Activated T-helper 17 cell treated with anti-CD3 and anti-CD28 coated beads, Interleukin-2, amount 50 U/mL, for 72 hours (primary cell): ENCODE measurements around the gene NOL7. TPM values are rescaled to one million over a fixed set of nuclear protein-coding genes. Genes with fewer than 3 reads are reported as not detected.

ENCODE experiments used
- ATAC-seq: fragments of 150-1000 bp; cut with Tn5 transposase; replicated peaks from 2 replicates; pipeline ENCODE4 v1.10.0; 2021; ENCODE audit warnings: mild to moderate bottlenecking, moderate library complexity
- H3K27ac Mint-ChIP-seq: one replicate; pipeline ENCODE4 v1.8.0; 2022; ENCODE audit warnings: mixed read lengths
- H3K27me3 Mint-ChIP-seq: one replicate; pipeline ENCODE4 v1.8.0; 2022; ENCODE audit warnings: mixed read lengths
- H3K36me3 Mint-ChIP-seq: one replicate; pipeline ENCODE4 v1.8.0; 2022; ENCODE audit warnings: low read depth, mild to moderate bottlenecking, mixed read lengths
- H3K4me1 Mint-ChIP-seq: one replicate; pipeline ENCODE4 v1.8.0; 2022; ENCODE audit warnings: mixed read lengths
- H3K4me3 Mint-ChIP-seq: one replicate; pipeline ENCODE4 v1.8.0; 2022; ENCODE audit warnings: mild to moderate bottlenecking, mixed read lengths
- H3K9me3 Mint-ChIP-seq: one replicate; pipeline ENCODE4 v1.8.0; 2022; ENCODE audit warnings: mixed read lengths
- total RNA-seq, 2 donors: library from RNA; stranded (reverse); gene quantifications; one replicate each; pipeline ENCODE4 v1.2.3, GENCODE V29; 2022

The NOL7 gene
- total RNA-seq, 2 donors from 2014 or later, result 50.4 to 92.5 TPM

- ATAC-seq, result no peak
- Mint-ChIP-seq H3K4me3 (no peak overlapping the region), H3K27ac (no peak overlapping the region), H3K4me1 (no peaks in the 10 kb centered on the region), H3K27me3 (no peaks in the 10 kb centered on the region), H3K9me3 (no peaks in the 10 kb centered on the region), H3K36me3 (peaks cover 24% of the 10 kb centered on the region)
These were observed 28.3 kb upstream of the NOL7 start for GRCh38 chr6:13586603-13587542.

- Mint-ChIP-seq H3K4me3 (no peak overlapping the region), H3K36me3 (peaks cover 11% of the 10 kb centered on the region), H3K27ac (no peak overlapping the region), H3K9me3 (no peaks in the 10 kb centered on the region), H3K4me1 (no peaks in the 10 kb centered on the region), H3K27me3 (no peaks in the 10 kb centered on the region)
- no peak for ATAC-seq
These were observed 25.3 kb upstream of the NOL7 start for GRCh38 chr6:13589801-13590200.

- H3K27me3 Mint-ChIP-seq, result no peaks in the 10 kb centered on the region
- H3K4me1 Mint-ChIP-seq, result no peaks in the 10 kb centered on the region
- no peaks in the 10 kb centered on the region for H3K9me3 Mint-ChIP-seq
- no peak overlapping the region for H3K27ac Mint-ChIP-seq
- ATAC-seq, result no peak
- H3K36me3 Mint-ChIP-seq, result peaks cover 13% of the 10 kb centered on the region
- H3K4me3 Mint-ChIP-seq, result no peak overlapping the region
These were observed 24.5 kb upstream of the NOL7 start for GRCh38 chr6:13590574-13591153.

GRCh38 chr6:13591205-13591921, 23.8 kb upstream of the NOL7 start:
- H3K27ac Mint-ChIP-seq, result no peak overlapping the region
- H3K4me1 Mint-ChIP-seq, result no peaks in the 10 kb centered on the region
- no peaks in the 10 kb centered on the region for H3K9me3 Mint-ChIP-seq
- H3K4me3 Mint-ChIP-seq, result no peak overlapping the region
- H3K36me3 Mint-ChIP-seq, result peaks cover 20% of the 10 kb centered on the region
- H3K27me3 Mint-ChIP-seq, result no peaks in the 10 kb centered on the region
- ATAC-seq, result no peak

GRCh38 chr6:13593103-13593502, 22.0 kb upstream of the NOL7 start:
- no peaks in the 10 kb centered on the region for H3K9me3 Mint-ChIP-seq
- H3K27ac Mint-ChIP-seq, result no peak overlapping the region
- no peaks in the 10 kb centered on the region for H3K27me3 Mint-ChIP-seq
- ATAC-seq, result no peak
- H3K4me1 Mint-ChIP-seq, result no peaks in the 10 kb centered on the region
- H3K4me3 Mint-ChIP-seq, result no peak overlapping the region
- peaks cover 31% of the 10 kb centered on the region for H3K36me3 Mint-ChIP-seq

GRCh38 chr6:13593720-13594119, 21.4 kb upstream of the NOL7 start:
- no peaks in the 10 kb centered on the region for H3K27me3 Mint-ChIP-seq
- no peak overlapping the region for H3K27ac Mint-ChIP-seq
- peaks cover 31% of the 10 kb centered on the region for H3K36me3 Mint-ChIP-seq
- no peak for ATAC-seq
- H3K4me1 Mint-ChIP-seq, result no peaks in the 10 kb centered on the region
- no peaks in the 10 kb centered on the region for H3K9me3 Mint-ChIP-seq
- no peak overlapping the region for H3K4me3 Mint-ChIP-seq

- Mint-ChIP-seq H3K36me3 (peaks cover 64% of the 10 kb centered on the region), H3K9me3 (no peaks in the 10 kb centered on the region), H3K4me3 (no peak overlapping the region), H3K27ac (no peak overlapping the region), H3K27me3 (no peaks in the 10 kb centered on the region), H3K4me1 (no peaks in the 10 kb centered on the region)
- no peak for ATAC-seq
These were observed 18.1 kb upstream of the NOL7 start for GRCh38 chr6:13597073-13597472.

- Mint-ChIP-seq H3K9me3 (no peaks in the 10 kb centered on the region), H3K27ac (no peak overlapping the region), H3K36me3 (peaks cover 78% of the 10 kb centered on the region), H3K4me1 (no peaks in the 10 kb centered on the region), H3K27me3 (no peaks in the 10 kb centered on the region), H3K4me3 (no peak overlapping the region)
- no peak for ATAC-seq
These were observed 15.1 kb upstream of the NOL7 start for GRCh38 chr6:13600036-13600435.

- no peak for ATAC-seq
- no peaks in the 10 kb centered on the region for H3K4me1 Mint-ChIP-seq
- H3K27ac Mint-ChIP-seq, result no peak overlapping the region
These were observed 11.0 kb upstream of the NOL7 start for GRCh38 chr6:13604135-13604534.

GRCh38 chr6:13604546-13605416, 10.4 kb upstream of the NOL7 start:
- H3K4me3 Mint-ChIP-seq, result no peak overlapping the region
- H3K4me1 Mint-ChIP-seq, result no peaks in the 10 kb centered on the region
- ATAC-seq, result no peak
- peaks cover 44% of the 10 kb centered on the region for H3K36me3 Mint-ChIP-seq
- no peak overlapping the region for H3K27ac Mint-ChIP-seq
- H3K27me3 Mint-ChIP-seq, result no peaks in the 10 kb centered on the region
- H3K9me3 Mint-ChIP-seq, result no peaks in the 10 kb centered on the region

More at GRCh38 chr6:13604135-13604534, 11.0 kb upstream of the NOL7 start:
- H3K9me3 Mint-ChIP-seq, result no peaks in the 10 kb centered on the region
- H3K4me3 Mint-ChIP-seq, result no peak overlapping the region
- peaks cover 50% of the 10 kb centered on the region for H3K36me3 Mint-ChIP-seq
- no peaks in the 10 kb centered on the region for H3K27me3 Mint-ChIP-seq

- no peak overlapping the region for H3K4me3 Mint-ChIP-seq
- ATAC-seq, result no peak
- no peaks in the 10 kb centered on the region for H3K9me3 Mint-ChIP-seq
- H3K4me1 Mint-ChIP-seq, result no peaks in the 10 kb centered on the region
- H3K36me3 Mint-ChIP-seq, result peaks cover 36% of the 10 kb centered on the region
- H3K27me3 Mint-ChIP-seq, result no peaks in the 10 kb centered on the region
- peak overlapping the region; percentile 28 for H3K27ac Mint-ChIP-seq
These were observed 9.5 kb upstream of the NOL7 start for GRCh38 chr6:13605634-13606033.

- Mint-ChIP-seq H3K36me3 (peaks cover 26% of the 10 kb centered on the region), H3K4me3 (peak overlapping the region; percentile 77), H3K4me1 (peaks cover 21% of the 10 kb centered on the region), H3K27ac (peak overlapping the region; percentile 85), H3K9me3 (no peaks in the 10 kb centered on the region), H3K27me3 (no peaks in the 10 kb centered on the region)
- no peak for ATAC-seq
These were observed 3.4 kb upstream of the NOL7 start for GRCh38 chr6:13611715-13612114.

- Mint-ChIP-seq H3K36me3 (peaks cover 40% of the 10 kb centered on the region), H3K27me3 (no peaks in the 10 kb centered on the region), H3K4me3 (peak overlapping the region; percentile 99), H3K9me3 (no peaks in the 10 kb centered on the region), H3K4me1 (peaks cover 30% of the 10 kb centered on the region), H3K27ac (no peak overlapping the region)
- no peak for ATAC-seq
These were observed 2.0 kb upstream of the NOL7 start for GRCh38 chr6:13613029-13613594.
